GM19455 (cell line): ENCODE results near the gene ANGPTL3.

Experiments used
- ATAC-seq: cut with Tn5 transposase; IDR thresholded peaks from one replicate; pipeline ENCODE4 v1.9.1; 2021; ENCODE audit not compliant: unreplicated experiment

Gene ANGPTL3

DNA sequence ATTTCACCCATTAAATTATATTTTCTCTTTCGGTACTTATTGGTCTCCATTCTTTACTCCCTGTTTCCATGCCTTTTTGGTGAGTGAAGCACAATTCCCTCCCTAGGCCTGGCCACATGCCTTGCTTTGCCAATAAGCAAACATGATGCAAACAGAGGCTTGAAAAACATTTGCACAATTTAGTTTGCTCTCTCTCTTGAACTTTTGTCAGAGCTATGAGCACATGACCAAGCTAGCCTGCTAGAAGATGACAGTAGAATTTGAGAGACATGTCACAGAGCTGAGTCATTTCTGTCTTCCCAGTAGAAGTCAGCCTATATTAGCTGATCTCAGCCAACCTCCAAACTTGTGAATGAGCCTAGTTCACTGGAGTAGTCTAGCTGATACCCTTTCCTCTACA is 24.6 kb downstream of the ANGPTL3 start:
- ATAC-seq = peak; percentile 91

DNA sequence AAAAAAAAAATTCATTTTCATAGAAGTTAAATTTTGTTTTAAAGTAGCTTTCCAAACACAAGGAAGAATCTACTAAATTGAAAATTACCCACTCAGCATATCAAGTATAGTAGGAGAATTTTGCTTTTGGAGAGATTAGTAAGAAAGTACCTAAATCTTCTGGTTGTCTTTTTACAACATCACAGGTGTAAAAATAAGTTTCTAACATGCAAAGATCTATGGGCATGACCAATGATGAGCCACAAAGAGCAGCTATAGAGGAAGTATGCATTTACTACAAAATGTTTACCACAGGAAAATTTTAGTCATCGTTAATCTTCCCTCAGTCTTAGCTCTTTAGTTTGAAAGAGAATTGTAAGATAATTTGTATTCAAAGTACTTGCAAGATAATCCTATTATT is 28.1 kb downstream of the ANGPTL3 start:
- ATAC-seq = no peak

DNA sequence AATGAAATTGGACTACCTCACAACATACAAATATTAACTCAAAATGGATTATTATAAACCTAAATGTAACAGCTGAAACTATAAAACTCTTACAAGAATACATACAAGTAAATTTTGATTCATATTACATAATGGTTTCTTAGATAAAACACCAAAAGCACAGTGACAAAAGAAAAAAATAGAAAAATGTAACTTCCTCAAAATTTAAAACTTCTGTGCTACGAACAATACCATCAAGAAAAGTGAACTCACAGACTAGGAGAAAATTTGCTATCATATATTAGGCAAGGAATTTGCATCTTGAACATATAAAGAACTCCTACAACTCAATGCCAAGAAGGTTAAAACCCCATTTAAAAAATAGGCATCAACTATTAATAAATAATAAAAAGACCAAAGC is 31.2 kb downstream of the ANGPTL3 start:
- ATAC-seq = no peak

DNA sequence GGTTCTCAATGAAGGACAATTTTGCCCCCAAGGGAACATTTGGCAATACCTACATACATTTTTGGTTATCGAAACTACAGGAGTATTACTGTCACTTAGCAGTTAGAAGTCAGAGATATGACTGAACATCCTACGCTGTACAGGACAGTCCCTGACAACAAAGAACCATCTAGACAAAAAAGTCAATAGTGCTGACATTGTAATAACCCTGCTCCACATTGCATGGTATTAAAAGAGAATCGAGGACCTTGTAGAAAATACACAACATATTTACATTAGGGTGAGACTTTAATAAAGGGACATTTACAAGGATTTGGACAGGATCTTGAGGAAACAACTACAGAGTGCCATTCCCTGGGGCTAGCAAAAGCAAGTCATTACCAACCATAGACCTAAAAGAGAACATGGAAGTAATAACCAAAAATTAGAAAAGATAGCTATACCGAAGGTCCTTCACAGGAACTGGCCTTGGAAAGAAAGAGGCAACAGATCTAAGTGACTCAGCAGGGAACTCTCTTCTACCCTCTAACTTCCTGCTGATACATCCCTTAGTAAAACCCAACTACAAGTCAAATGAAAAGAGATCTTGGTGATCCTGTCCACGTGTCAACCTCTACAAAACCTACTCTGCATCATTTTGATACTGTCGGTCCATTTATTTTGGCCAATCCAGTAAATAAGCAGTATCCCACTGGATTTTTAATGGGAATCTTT is 40.2 kb downstream of the ANGPTL3 start:
- no peak for ATAC-seq

DNA sequence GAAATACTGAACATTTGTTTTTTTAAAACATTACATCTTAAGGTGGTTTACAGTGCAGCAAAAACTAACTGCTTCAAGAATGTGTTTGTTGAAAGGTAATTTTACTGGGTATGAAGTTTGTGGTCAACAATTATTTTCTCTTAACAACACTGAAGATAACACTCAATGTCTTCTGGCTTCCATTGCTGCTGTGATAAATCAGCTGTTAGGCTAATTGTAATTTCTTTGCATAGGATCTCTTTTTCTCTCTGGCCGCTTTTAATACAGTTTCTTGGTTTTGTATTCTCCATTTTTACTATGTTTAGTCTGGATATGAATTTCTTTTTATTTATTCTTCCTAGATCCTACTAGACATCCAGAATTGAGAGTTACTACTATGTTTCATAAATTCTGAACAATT is 46.0 kb downstream of the ANGPTL3 start:
- no peak for ATAC-seq

DNA sequence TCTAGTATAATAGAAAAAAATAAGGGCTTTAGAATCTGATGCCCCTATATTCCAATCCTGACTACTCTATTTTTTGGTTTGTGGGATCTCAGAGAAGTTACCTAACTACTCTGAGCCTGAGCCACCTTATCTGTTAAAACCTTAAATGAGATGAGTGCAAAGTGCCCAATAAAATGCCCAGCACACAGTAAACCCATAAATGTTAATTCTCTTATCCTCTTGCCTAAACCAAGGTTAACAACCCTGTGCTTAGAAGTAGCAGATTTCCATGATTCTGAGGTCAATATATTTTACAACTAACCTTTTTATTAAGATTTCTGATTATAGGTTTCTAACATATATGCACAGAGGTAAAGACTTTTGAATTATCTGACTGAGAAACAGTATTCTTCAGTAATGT is 55.1 kb downstream of the ANGPTL3 start:
- no peak for ATAC-seq

DNA sequence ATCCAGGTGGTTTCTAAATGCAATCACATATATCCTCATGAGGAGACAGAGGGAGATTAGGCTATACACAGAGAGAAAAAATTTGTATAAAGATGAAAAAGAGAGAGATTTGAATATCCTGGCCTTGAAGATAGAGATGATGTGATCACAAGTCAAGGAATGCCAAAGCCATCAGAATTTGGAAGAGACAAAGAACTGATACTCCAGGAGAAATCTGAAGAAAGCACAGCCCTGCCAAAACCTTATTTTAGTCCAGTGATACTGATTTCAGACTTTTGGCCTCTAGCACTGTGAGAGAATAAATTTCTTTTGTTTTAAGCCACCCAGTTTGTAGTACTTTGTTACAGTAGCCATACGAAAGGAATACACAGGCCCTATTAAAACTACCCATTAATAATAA is 57.4 kb downstream of the ANGPTL3 start:
- no peak for ATAC-seq
